Measurements from ENCODE around the gene PTPRD.

DNA sequence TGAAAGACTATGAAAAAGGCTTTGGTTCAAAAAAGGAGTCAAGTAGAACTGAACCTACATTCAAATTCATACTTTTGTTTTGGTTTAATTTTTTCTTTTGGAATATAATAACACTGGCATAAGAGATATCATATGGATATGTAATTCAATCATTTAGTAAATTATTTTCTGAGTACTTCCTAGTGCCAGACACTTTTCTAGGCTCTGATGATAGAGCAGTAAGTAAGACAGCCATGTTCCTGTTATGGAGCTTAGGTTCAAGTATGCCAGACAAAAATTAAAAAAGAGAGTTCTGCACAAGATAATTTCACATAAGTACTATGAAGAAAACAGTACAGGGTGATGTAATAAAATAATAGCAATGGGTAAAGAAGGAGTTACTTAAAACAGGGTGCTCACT, 1074.0 kb downstream of the PTPRD start:
- TF ChIP-seq, protein P1, sequence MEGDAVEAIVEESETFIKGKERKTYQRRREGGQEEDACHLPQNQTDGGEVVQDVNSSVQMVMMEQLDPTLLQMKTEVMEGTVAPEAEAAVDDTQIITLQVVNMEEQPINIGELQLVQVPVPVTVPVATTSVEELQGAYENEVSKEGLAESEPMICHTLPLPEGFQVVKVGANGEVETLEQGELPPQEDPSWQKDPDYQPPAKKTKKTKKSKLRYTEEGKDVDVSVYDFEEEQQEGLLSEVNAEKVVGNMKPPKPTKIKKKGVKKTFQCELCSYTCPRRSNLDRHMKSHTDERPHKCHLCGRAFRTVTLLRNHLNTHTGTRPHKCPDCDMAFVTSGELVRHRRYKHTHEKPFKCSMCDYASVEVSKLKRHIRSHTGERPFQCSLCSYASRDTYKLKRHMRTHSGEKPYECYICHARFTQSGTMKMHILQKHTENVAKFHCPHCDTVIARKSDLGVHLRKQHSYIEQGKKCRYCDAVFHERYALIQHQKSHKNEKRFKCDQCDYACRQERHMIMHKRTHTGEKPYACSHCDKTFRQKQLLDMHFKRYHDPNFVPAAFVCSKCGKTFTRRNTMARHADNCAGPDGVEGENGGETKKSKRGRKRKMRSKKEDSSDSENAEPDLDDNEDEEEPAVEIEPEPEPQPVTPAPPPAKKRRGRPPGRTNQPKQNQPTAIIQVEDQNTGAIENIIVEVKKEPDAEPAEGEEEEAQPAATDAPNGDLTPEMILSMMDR (conservative IDR thresholded peaks at IDR 0.05 in 1 of 2, IDR thresholded peaks at IDR 0.05 in 1 of 2; ENCODE audit: low read depth in 1 of 2, low read length in 2 of 2), result no peak
- TF ChIP-seq EZH2 (IDR thresholded peaks at IDR 0.05; ENCODE audit: low read length, missing control alignments), result no peak

All from fibroblast of lung (primary cell).